Forelimb muscle (tissue), 1 donor: ENCODE measurements around the gene CAPG. TPM values are rescaled to one million over a fixed set of nuclear protein-coding genes. Genes with fewer than 3 reads are reported as not detected.
"Not testable (repeated sequence)": the region's sequence is repeated elsewhere in the genome, so short reads cannot be mapped to it uniquely, and the experiment has no call there.

Experiments
- DNase-seq: peaks from one replicate; pipeline ENCODE4 v3.0.0-alpha.2; 2013; ENCODE audit warnings: low read depth
- polyA plus RNA-seq: library from polyadenylated mRNA; unstranded; fragments of 120-200 nt; gene quantifications from one replicate; pipeline ENCODE4 v1.2.1, GENCODE V29; 2013; ENCODE audit not compliant: insufficient read length

CAPG gene
- polyA plus RNA-seq, 1 donor = 12.4 TPM

- no peak for DNase-seq
Observed at GRCh38 chr2:85396531-85397470, 13.4 kb downstream of the CAPG start.

- no peak for DNase-seq
Observed at GRCh38 chr2:85395912-85396475, 14.2 kb downstream of the CAPG start.

- DNase-seq = no peak
Observed at GRCh38 chr2:85394976-85395375, 15.2 kb downstream of the CAPG start.

GRCh38 chr2:85394261-85394681 lies 15.9 kb downstream of the CAPG start:
- DNase-seq = no peak

- no peak for DNase-seq
Observed at GRCh38 chr2:85393836-85394235, 16.3 kb downstream of the CAPG start.

GRCh38 chr2:85390941-85391669 lies 19.1 kb downstream of the CAPG start:
- no peak for DNase-seq

GRCh38 chr2:85388878-85389538 lies 21.2 kb downstream of the CAPG start:
- DNase-seq = no peak

GRCh38 chr2:85387754-85388153 lies 22.4 kb downstream of the CAPG start:
- no peak for DNase-seq

- no peak for DNase-seq
Observed at GRCh38 chr2:85385746-85386145, 24.4 kb downstream of the CAPG start.

- no peak for DNase-seq
Observed at GRCh38 chr2:85383850-85384249, 26.3 kb downstream of the CAPG start.

GRCh38 chr2:85383151-85383550 lies 27.0 kb downstream of the CAPG start:
- not testable (repeated sequence) for DNase-seq

- DNase-seq = no peak
Observed at GRCh38 chr2:85380048-85380447, 30.1 kb downstream of the CAPG start.

GRCh38 chr2:85378257-85378656 lies 31.9 kb downstream of the CAPG start:
- DNase-seq = no peak

GRCh38 chr2:85377083-85377482 lies 33.1 kb downstream of the CAPG start:
- no peak for DNase-seq

GRCh38 chr2:85376291-85377065 lies 33.7 kb downstream of the CAPG start:
- no peak for DNase-seq

- DNase-seq = no peak
Observed at GRCh38 chr2:85371045-85371444, 39.1 kb downstream of the CAPG start.

GRCh38 chr2:85369500-85369899 lies 40.7 kb downstream of the CAPG start:
- DNase-seq = no peak

- DNase-seq = no peak
Observed at GRCh38 chr2:85368921-85369320, 41.2 kb downstream of the CAPG start.

- no peak for DNase-seq
Observed at GRCh38 chr2:85367180-85367579, 43.0 kb downstream of the CAPG start.

- not testable (repeated sequence) for DNase-seq
Observed at GRCh38 chr2:85362653-85363387, 47.3 kb downstream of the CAPG start.
